Right lobe of liver (tissue), 4 donors: ENCODE data around the gene AFF4.

Source experiments
- CTCF ChIP-seq, 4 donors: fragments of 200-600 bp in 3 of 4; fragments of 450-650 bp in 1 of 4; IDR thresholded peaks; one replicate each; pipeline versions ENCODE4 v1.5.1 to v1.8.0; 2016 to 2022; ENCODE audit warnings: antibody characterized with exemption in 4 of 4, mild to moderate bottlenecking in 2 of 4
- POLR2A ChIP-seq: fragments of 450-650 bp; IDR thresholded peaks from one replicate; pipeline ENCODE4 v1.6.1; 2017; ENCODE audit warnings: antibody characterized with exemption, mild to moderate bottlenecking
- donor health status: DM: no; HTN: no; CAD: no.
- donor health status: DM: no; HTN: no; CAD: no.
- donor health status: DM: no; HTN: yes; CAD: no.

- TF ChIP-seq CTCF (IDR thresholded peaks at IDR 0.05), result peak; percentile 15 to 60 (median 38)
- TF ChIP-seq POLR2A, result no peak
These were observed 57.5 kb downstream of the AFF4 start for GRCh38 chr5:132905938-132906337.
